Left lung (tissue), 10 donors: Measurements from ENCODE around the gene DPRX. TPM values are rescaled to one million over a fixed set of nuclear protein-coding genes. Genes with fewer than 3 reads are reported as not detected.

ENCODE experiments used
- ATAC-seq: fragments of 200-7000 bp; cut with Tn5 transposase; one replicate; pipeline ENCODE4 v1.9.1; 2020; ENCODE audit warnings: moderate library complexity
- DNase-seq, 4 donors: peaks; one replicate each; pipeline ENCODE4 v3.0.0-alpha.2; 2013 to 2020
- H3K27ac ChIP-seq, 2 donors: fragments of 200-600 bp; sonication (generic) in 1 of 2; one replicate each; pipeline versions ENCODE4 v1.5.0 to v1.8.0; 2020 to 2021
- H3K27me3 ChIP-seq, 2 donors: fragments of 200-600 bp; sonication (generic) in 1 of 2; one replicate each; pipeline versions ENCODE4 v1.5.0 to v1.8.0; 2020 to 2021
- H3K36me3 ChIP-seq, 2 donors: fragments of 200-600 bp; sonication (generic) in 1 of 2; one replicate each; pipeline versions ENCODE4 v1.5.0 to v1.8.0; 2020 to 2021
- H3K4me1 ChIP-seq, 2 donors: fragments of 200-600 bp; one replicate each; pipeline ENCODE4 v1.8.0; 2021
- H3K4me3 ChIP-seq, 2 donors: fragments of 200-600 bp; sonication (generic) in 1 of 2; one replicate each; pipeline versions ENCODE4 v1.5.0 to v1.8.0; 2020 to 2021; ENCODE audit warnings: mild to moderate bottlenecking in 1 of 2
- H3K9me3 ChIP-seq, 2 donors: fragments of 200-600 bp; sonication (generic) in 1 of 2; one replicate each; pipeline versions ENCODE4 v1.5.0 to v1.8.0; 2020 to 2021
- intact Hi-C, 2 donors: fragments of 100-400 bp; cut with DNase I; formaldehyde crosslinking; loops; one replicate each; pipeline versions ENCODE4 v1.11.2 to v1.14.2; 2022
- microRNA-seq, 2 donors: library from miRNA; unstranded; fragments of <30 nt; microRNA quantifications; one replicate each; pipeline ENCODE4, GENCODE V29; 2019
- polyA plus RNA-seq, 6 donors: library from polyadenylated mRNA; unstranded; fragments of 120-200 nt; gene quantifications; one replicate each; pipeline ENCODE4 v1.2.1, GENCODE V29; 2013; ENCODE audit not compliant: insufficient read length in 6 of 6
- total RNA-seq, 2 donors: library from RNA; stranded (reverse); fragmentation: NEBNext Ultra II Directional; extraction: Animal tissue kit (Norgen Biotek cat#: 25700); gene quantifications; one replicate each; pipeline ENCODE4 v1.2.1, GENCODE V29; 2021
- TF ChIP-seq, protein P1 (sequence below), 2 donors: fragments of 200-600 bp; sonication (generic) in 1 of 2; IDR thresholded peaks; one replicate each; pipeline versions ENCODE4 v1.5.0 to v1.8.0; 2021; ENCODE audit warnings: antibody characterized with exemption in 2 of 2
- donor health status: DM: no; HTN: yes; CAD: no.
- donor health status: DM: no; HTN: no; CAD: no.

Gene DPRX
- total and polyA plus RNA-seq, 8 donors: not detected

DNA sequence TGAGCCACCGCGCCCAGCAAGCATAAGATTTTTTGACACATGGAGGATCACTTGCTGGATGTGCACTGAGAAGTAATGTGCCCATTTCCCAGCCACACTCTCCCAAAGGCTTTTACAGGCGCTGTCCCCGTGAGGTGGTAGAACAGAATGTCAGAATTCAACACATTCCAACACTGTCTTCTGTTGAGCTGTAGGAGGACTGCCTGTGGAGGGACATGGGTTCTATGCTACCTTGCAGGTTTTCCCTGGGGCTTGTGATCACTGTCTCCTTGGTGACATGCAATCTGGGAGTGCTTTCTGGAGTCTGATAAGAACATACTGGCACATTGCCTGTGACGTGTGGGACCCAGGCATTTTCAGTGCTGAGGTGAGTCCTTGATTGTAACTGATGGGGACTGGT, 38.5 kb downstream of the DPRX start:
- H3K4me1 ChIP-seq: no peaks in the 10 kb centered on the region
- intact Hi-C loops: no loop called here
- no peaks in the 10 kb centered on the region for H3K27me3 ChIP-seq
- no peak overlapping the region for H3K27ac ChIP-seq
- H3K9me3 ChIP-seq: no peaks in the 10 kb centered on the region
- TF ChIP-seq, protein P1, sequence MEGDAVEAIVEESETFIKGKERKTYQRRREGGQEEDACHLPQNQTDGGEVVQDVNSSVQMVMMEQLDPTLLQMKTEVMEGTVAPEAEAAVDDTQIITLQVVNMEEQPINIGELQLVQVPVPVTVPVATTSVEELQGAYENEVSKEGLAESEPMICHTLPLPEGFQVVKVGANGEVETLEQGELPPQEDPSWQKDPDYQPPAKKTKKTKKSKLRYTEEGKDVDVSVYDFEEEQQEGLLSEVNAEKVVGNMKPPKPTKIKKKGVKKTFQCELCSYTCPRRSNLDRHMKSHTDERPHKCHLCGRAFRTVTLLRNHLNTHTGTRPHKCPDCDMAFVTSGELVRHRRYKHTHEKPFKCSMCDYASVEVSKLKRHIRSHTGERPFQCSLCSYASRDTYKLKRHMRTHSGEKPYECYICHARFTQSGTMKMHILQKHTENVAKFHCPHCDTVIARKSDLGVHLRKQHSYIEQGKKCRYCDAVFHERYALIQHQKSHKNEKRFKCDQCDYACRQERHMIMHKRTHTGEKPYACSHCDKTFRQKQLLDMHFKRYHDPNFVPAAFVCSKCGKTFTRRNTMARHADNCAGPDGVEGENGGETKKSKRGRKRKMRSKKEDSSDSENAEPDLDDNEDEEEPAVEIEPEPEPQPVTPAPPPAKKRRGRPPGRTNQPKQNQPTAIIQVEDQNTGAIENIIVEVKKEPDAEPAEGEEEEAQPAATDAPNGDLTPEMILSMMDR (IDR thresholded peaks at IDR 0.05): no peak
- DNase-seq: no peak
- no peak for ATAC-seq
- no peaks in the 10 kb centered on the region for H3K36me3 ChIP-seq
- H3K4me3 ChIP-seq: no peak overlapping the region

DNA sequence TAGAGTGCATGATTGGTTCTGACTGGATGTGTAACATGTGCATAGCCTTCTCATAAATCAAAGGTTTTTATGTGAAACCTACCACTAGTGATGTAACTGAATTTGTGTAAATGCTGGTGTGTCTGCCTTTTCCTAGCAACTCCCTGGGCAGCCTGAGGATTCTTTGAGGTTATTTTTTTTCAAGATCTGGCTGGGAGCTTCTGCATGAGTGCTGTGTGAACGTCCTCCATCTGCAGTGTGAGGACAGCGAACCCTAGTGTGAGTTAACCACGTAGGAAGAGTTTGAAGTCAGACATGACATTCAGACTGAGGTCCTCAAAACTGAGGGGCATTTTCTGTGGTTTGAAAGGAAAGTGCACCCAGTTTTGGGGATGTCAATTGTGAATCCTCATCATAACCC, 39.9 kb downstream of the DPRX start:
- H3K4me1 ChIP-seq: no peaks in the 10 kb centered on the region
- peak in 1 of 4 donors; percentile 19 for DNase-seq
- TF ChIP-seq, protein P1 (IDR thresholded peaks at IDR 0.05): no peak
- no peaks in the 10 kb centered on the region for H3K27me3 ChIP-seq
- H3K9me3 ChIP-seq: no peaks in the 10 kb centered on the region
- H3K27ac ChIP-seq: no peak overlapping the region
- no peak overlapping the region for H3K4me3 ChIP-seq
- no peak for ATAC-seq
- intact Hi-C loops: no loop called here
- H3K36me3 ChIP-seq: no peaks in the 10 kb centered on the region

Small RNA genes lying within 50 kb of the gene (microRNA-seq; reads per million reads assigned to microRNA genes)
- gene MIR1323 (1.2 reads per million in 2 donors), gene MIR498 (0 to 0.96 reads per million in 2 donors), gene MIR512-1 (0 reads per million in 2 donors), gene MIR512-2 (0 reads per million in 2 donors), gene MIR515-1 (0 reads per million in 2 donors), gene MIR515-2 (0 reads per million in 2 donors), gene MIR519C (1.5 to 6.7 reads per million in 2 donors), gene MIR519E (0 reads per million in 2 donors), gene MIR520E (0.34 to 1.9 reads per million in 2 donors), gene MIR520F (3.5 to 11.5 reads per million in 2 donors)

Other genes starting within 250 kb of the DPRX start
- gene ZNF765, start 236.8 kb upstream of the DPRX start, total RNA-seq: 10 to 100 TPM; 10.3 to 10.4 TPM
- gene ZNF765, start 236.8 kb upstream of the DPRX start, polyA plus RNA-seq: 10 to 100 TPM; 12.5 to 16.6 (median 13.7) TPM
- 10 to 100 TPM in 1 of 2 donors, 1 to 10 TPM in 1; 9.1 to 10.1 TPM for gene ZNF761, start 200.0 kb upstream of the DPRX start, total RNA-seq
- 10 to 100 TPM; 19.5 to 24.2 (median 21.8) TPM for gene ZNF761, start 200.0 kb upstream of the DPRX start, polyA plus RNA-seq
- 1 to 10 TPM; 5.2 to 5.5 TPM for gene ZNF813, start 164.3 kb upstream of the DPRX start, total RNA-seq
- gene ZNF813, start 164.3 kb upstream of the DPRX start, polyA plus RNA-seq: 1 to 10 TPM; 5.3 to 6.5 (median 6.0) TPM
- 10 to 100 TPM; 20.1 to 23.9 TPM for gene ZNF331, start 93.9 kb upstream of the DPRX start, total RNA-seq
- gene ZNF331, start 93.9 kb upstream of the DPRX start, polyA plus RNA-seq: 10 to 100 TPM; 19.6 to 25.0 (median 20.7) TPM
- gene NLRP12, start 192.3 kb downstream of the DPRX start, total RNA-seq: 10 to 100 TPM in 1 of 2 donors, 1 to 10 TPM in 1; 2.5 to 12.2 TPM
- under 1 TPM; 0.28 to 0.63 (median 0.46) TPM for gene NLRP12, start 192.3 kb downstream of the DPRX start, polyA plus RNA-seq
- 100 to 1,000 TPM; 164 to 197 TPM for gene MYADM, start 235.9 kb downstream of the DPRX start, total RNA-seq
- gene MYADM, start 235.9 kb downstream of the DPRX start, polyA plus RNA-seq: 100 to 1,000 TPM in 2 of 6 donors, 10 to 100 TPM in 4; 58.9 to 111 (median 89.3) TPM